HEK293 (cell line): ENCODE data around the gene TSHR.

Source experiments
- BCL11B ChIP-seq: fragments of 450-650 bp; formaldehyde crosslinking; IDR thresholded peaks from 2 replicates; pipeline ENCODE4 v1.5.1; 2016; ENCODE audit warnings: low read depth, missing biosample characterization, missing genetic modification characterization
- ZNF24 ChIP-seq: fragments of 450-650 bp; formaldehyde crosslinking; IDR thresholded peaks from 2 replicates; pipeline ENCODE4 v1.5.1; 2016; ENCODE audit warnings: missing biosample characterization, missing genetic modification characterization
- TF ChIP-seq, protein P1 (sequence below): fragments of 450-650 bp; formaldehyde crosslinking; IDR thresholded peaks from 2 replicates; pipeline ENCODE4 v1.5.1; 2016; ENCODE audit warnings: missing biosample characterization, missing genetic modification characterization
- TF ChIP-seq, protein P2 (sequence below): fragments of 450-650 bp; formaldehyde crosslinking; optimal IDR thresholded peaks from 2 replicates; pipeline ENCODE3; 2016; ENCODE audit warnings: missing biosample characterization, mild to moderate bottlenecking, missing genetic modification characterization

DNA sequence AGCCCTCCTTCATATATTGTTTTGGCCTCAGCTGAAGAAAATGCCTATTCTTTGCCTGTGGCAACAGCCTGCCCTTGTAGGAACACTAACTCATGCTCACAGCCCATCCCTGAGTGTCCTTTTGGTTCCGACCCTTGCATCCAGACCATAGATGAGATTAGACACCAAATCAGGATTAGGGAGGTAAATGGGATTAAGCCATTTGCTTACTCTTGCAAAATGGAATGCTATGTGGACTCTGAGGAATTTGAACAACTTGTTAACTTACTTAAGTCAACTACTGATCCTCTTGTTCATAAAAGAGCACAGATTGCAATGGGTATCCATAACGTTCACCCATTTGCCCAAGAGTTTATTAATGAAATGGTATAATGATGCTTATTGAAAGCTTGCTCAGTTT is 27.3 kb downstream of the TSHR start:
- TF ChIP-seq, protein P1, sequence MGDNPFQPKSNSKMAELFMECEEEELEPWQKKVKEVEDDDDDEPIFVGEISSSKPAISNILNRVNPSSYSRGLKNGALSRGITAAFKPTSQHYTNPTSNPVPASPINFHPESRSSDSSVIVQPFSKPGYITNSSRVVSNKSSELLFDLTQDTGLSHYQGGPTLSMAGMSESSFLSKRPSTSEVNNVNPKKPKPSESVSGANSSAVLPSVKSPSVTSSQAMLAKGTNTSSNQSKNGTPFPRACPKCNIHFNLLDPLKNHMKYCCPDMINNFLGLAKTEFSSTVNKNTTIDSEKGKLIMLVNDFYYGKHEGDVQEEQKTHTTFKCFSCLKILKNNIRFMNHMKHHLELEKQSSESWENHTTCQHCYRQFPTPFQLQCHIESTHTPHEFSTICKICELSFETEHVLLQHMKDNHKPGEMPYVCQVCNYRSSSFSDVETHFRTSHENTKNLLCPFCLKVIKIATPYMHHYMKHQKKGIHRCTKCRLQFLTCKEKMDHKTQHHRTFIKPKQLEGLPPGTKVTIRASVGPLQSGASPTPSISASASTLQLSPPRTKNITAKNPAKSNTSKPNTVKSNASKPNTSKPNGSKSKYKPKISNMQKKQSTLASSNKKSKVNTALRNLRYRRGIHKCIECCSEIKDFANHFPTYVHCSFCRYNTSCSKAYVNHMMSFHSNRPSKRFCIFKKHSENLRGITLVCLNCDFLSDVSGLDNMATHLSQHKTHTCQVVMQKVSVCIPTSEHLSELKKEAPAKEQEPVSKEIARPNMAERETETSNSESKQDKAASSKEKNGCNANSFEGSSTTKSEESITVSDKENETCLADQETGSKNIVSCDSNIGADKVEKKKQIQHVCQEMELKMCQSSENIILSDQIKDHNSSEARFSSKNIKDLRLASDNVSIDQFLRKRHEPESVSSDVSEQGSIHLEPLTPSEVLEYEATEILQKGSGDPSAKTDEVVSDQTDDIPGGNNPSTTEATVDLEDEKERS (tag by site-specific recombination): no peak
- no peak for TF ChIP-seq BCL11B
- TF ChIP-seq, protein P2, sequence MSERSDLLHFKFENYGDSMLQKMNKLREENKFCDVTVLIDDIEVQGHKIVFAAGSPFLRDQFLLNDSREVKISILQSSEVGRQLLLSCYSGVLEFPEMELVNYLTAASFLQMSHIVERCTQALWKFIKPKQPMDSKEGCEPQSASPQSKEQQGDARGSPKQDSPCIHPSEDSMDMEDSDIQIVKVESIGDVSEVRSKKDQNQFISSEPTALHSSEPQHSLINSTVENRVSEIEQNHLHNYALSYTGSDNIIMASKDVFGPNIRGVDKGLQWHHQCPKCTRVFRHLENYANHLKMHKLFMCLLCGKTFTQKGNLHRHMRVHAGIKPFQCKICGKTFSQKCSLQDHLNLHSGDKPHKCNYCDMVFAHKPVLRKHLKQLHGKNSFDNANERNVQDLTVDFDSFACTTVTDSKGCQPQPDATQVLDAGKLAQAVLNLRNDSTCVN (tag by site-specific recombination): no peak
- TF ChIP-seq ZNF24 (tag by site-specific recombination): no peak
